Measurements from ENCODE around the gene RABEPK. TPM values are rescaled to one million over a fixed set of nuclear protein-coding genes. Genes with fewer than 3 reads are reported as not detected.

RABEPK gene
- total and polyA plus RNA-seq, 2 experiments from 2014 or later, result 25.0 to 38.9 TPM

DNA sequence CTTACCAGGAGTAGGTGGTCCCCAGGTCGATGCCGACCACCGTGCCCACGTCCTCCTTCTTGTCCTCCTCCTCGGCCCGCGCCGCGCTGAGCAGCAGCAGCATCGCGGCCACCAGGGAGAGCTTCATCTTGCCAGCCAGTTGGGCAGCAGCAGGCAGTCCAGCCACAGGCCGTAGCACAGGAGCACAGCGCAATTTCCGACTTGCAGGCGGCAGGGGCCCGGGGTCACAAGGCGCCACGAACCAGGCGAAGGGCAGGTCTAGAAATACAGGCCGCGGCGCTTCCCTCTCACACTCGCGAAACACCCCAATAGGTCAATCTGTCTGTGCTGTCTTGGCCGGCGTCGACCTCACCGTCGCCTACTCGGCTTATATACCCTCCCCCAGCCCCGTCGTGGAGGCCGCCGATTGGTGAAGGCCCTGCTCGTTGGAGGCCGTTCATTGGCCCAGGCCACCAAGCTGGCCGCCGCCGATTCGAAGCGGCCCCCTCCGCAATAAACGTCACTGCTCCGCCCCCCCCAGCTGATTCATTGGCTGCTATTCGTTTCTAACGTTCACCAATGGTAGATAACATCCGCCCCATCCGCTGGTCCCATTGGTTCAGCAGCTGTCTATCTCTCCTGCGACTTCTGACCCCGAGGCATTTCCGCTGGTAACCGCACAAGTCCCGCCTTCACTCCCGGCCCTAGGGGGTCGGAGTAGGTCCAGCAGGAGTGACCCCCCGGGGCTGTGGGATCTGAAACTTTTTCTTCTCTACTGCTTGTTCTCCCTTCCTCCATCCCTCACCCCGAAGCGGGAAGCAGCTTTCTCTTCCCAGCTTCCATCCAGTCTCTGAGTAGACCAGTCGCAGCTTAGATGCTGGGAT is 40.9 kb downstream of the RABEPK start, which contains the start of gene HSPA5:
TSS of gene HSPA5 (minus strand) at position 344 of the 863 bp plus-strand sequence. CDS start at position 127, 217 bp downstream.
- peaks cover 59% of the 10 kb centered on the region for H3K79me2 ChIP-seq (ENCODE audit: insufficient read depth)
- TF ChIP-seq EZH2 (IDR thresholded peaks at IDR 0.05; ENCODE audit: insufficient read depth, poor library complexity, severe bottlenecking) (no peak), EZH2phosphoT487 (IDR thresholded peaks at IDR 0.05; ENCODE audit: insufficient read depth, low read depth) (no peak)
- H3K4me1 ChIP-seq (ENCODE audit: insufficient read depth), result peaks cover 52% of the 10 kb centered on the region
- H3K27me3 ChIP-seq (replicated peaks; ENCODE audit: insufficient read depth), result no peaks in the 10 kb centered on the region
- H3K9me3 ChIP-seq (ENCODE audit: low read depth), result no peaks in the 10 kb centered on the region
- H3K27ac ChIP-seq, result peak within 1 kb of the TSS; percentile 97
- H4K20me1 ChIP-seq (ENCODE audit: insufficient read depth), result peaks cover 30% of the 10 kb centered on the region; the same call in 1 of the 2 replicates
- peaks cover 41% of the 10 kb centered on the region for H3K36me3 ChIP-seq (ENCODE audit: low read depth)
- peak; percentile 99 for DNase-seq
- WGBS, 2 experiments (ENCODE audit: low coverage in 1 of 2, low lambda C conversion rate in 2 of 2, missing lambda C conversion rate in 2 of 2), result 0 to 1% methylated on average over 55 to 56 of the region's 59 CpGs
- peak within 1 kb of the TSS; percentile 92 for H3K4me2 ChIP-seq (ENCODE audit: unreplicated experiment)
- H3K4me3 ChIP-seq, result peak within 1 kb of the TSS; percentile 93
- H3F3A ChIP-seq (ENCODE audit: insufficient read depth), result peaks cover 64% of the 10 kb centered on the region
- H3K9ac ChIP-seq, result peak within 1 kb of the TSS; percentile 99
- H2AFZ ChIP-seq, result peak within 1 kb of the TSS; percentile 76
- in situ Hi-C loops (cut with MboI), result no loop called here
- no peaks in the 10 kb centered on the region for H3K9me2 ChIP-seq (ENCODE audit: insufficient read depth)

DNA sequence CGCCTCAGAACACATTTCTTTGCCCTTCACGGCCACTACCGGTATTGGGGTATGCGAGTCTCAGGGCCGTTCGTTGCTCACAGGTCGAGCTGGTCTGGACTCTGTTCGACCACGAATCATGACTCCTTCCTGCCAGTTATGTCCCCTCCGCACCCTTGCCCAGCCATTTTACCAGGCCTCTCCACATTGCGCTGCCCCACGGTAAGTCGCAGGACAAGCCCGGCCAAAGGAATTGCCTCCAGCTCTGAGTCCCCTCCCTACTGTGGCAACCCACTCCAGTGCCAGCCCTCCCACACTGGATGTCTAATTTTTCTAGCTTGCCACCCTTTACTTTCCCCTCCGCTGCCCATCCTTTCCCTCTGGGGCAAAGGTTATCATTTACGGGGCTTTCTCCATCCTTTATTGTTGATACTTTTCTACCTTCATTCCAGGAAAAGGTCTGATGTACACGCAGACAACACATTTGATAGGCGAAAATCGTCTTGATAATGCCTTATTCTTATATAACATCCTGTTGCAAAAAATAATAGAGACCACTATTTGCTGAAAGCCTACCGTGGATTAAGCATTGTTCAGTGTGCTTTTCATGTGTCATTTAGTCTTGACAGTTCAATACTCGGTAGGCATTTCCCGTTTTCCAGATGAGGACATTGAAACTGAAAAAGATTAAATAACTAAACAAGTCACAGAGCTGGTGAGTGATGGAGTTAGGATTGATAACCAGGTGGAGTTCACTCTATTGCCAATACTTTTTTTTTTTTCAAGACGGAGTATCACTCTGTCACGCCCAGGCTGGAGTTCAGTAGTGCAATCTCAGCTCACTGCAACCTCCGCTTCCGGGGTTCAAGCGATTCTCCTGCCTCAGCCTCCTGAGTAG is 41.8 kb downstream of the RABEPK start:
- WGBS, 2 experiments (ENCODE audit: low coverage in 1 of 2, low lambda C conversion rate in 2 of 2, missing lambda C conversion rate in 2 of 2), result 18% methylated on average over 27 of the region's 27 CpGs
- peaks cover 50% of the 10 kb centered on the region for H3K79me2 ChIP-seq (ENCODE audit: insufficient read depth)
- peak overlapping the region; percentile 81 for H3K4me3 ChIP-seq
- H3K27ac ChIP-seq, result peak overlapping the region; percentile 91
- H3K27me3 ChIP-seq (replicated peaks; ENCODE audit: insufficient read depth), result no peaks in the 10 kb centered on the region
- H4K20me1 ChIP-seq (ENCODE audit: insufficient read depth), result peaks cover 27% of the 10 kb centered on the region; the same call in 1 of the 2 replicates
- peak overlapping the region; percentile 90 for H3K4me2 ChIP-seq (ENCODE audit: unreplicated experiment)
- H3K4me1 ChIP-seq (ENCODE audit: insufficient read depth), result peaks cover 44% of the 10 kb centered on the region
- no peak for TF ChIP-seq EZH2 (IDR thresholded peaks at IDR 0.05; ENCODE audit: insufficient read depth, poor library complexity, severe bottlenecking)
- no peak for TF ChIP-seq EZH2phosphoT487 (IDR thresholded peaks at IDR 0.05; ENCODE audit: insufficient read depth, low read depth)
- H3F3A ChIP-seq (ENCODE audit: insufficient read depth), result peaks cover 55% of the 10 kb centered on the region
- in situ Hi-C loops (cut with MboI), result no loop called here
- peak overlapping the region; percentile 94 for H3K9ac ChIP-seq
- H2AFZ ChIP-seq, result peak overlapping the region; percentile 76
- peak; percentile 70 for DNase-seq
- no peaks in the 10 kb centered on the region for H3K9me2 ChIP-seq (ENCODE audit: insufficient read depth)
- H3K36me3 ChIP-seq (ENCODE audit: low read depth), result peaks cover 33% of the 10 kb centered on the region
- H3K9me3 ChIP-seq (ENCODE audit: low read depth), result no peaks in the 10 kb centered on the region

DNA sequence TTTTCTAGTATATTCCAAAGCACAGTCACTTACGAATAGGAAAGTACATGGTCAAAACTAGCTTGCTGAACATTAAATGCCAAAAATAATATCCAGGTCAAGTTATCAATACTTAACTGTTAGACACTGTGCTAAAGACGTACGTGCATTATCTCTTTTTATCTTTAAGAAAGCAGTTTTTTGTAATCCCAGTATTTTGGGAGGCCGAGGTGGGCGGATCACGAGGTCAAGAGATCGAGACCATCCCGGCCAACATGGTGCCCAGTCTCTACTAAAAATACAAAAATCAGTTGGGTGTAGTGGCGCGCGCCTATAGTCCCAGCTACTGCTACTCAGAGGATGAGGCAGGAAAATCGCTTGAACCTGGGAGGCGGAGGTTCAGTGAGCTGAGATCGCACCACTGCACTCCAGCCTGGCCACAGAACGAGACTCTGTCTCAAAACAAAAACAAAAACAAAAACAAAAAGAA is 43.5 kb downstream of the RABEPK start:
- Histone ChIP-seq H3K9me2 (ENCODE audit: insufficient read depth) (no peaks in the 10 kb centered on the region), H3K9me3 (ENCODE audit: low read depth) (no peaks in the 10 kb centered on the region), H3K4me1 (ENCODE audit: insufficient read depth) (peaks cover 26% of the 10 kb centered on the region), H3F3A (ENCODE audit: insufficient read depth) (peaks cover 40% of the 10 kb centered on the region), H3K27ac (peak overlapping the region; percentile 91), H3K4me2 (ENCODE audit: unreplicated experiment) (peak overlapping the region; percentile 70), H2AFZ (peak overlapping the region; percentile 21; the same call in 1 of the 2 replicates), H3K79me2 (ENCODE audit: insufficient read depth) (peaks cover 33% of the 10 kb centered on the region), H4K20me1 (ENCODE audit: insufficient read depth) (peaks cover 14% of the 10 kb centered on the region; the same call in 1 of the 2 replicates), H3K9ac (peak overlapping the region; percentile 59), H3K4me3 (peak overlapping the region; percentile 30; the same call in 1 of the 2 replicates), H3K36me3 (ENCODE audit: low read depth) (peaks cover 15% of the 10 kb centered on the region), H3K27me3 (replicated peaks; ENCODE audit: insufficient read depth) (no peaks in the 10 kb centered on the region)
- in situ Hi-C loops (cut with MboI), result no loop called here
- no peak for DNase-seq
- WGBS, 2 experiments (ENCODE audit: low coverage in 1 of 2, low lambda C conversion rate in 2 of 2, missing lambda C conversion rate in 2 of 2), result 88 to 90% methylated on average over 15 of the region's 15 CpGs
- TF ChIP-seq EZH2phosphoT487 (IDR thresholded peaks at IDR 0.05; ENCODE audit: insufficient read depth, low read depth), result no peak
- TF ChIP-seq EZH2 (IDR thresholded peaks at IDR 0.05; ENCODE audit: insufficient read depth, poor library complexity, severe bottlenecking), result no peak

DNA sequence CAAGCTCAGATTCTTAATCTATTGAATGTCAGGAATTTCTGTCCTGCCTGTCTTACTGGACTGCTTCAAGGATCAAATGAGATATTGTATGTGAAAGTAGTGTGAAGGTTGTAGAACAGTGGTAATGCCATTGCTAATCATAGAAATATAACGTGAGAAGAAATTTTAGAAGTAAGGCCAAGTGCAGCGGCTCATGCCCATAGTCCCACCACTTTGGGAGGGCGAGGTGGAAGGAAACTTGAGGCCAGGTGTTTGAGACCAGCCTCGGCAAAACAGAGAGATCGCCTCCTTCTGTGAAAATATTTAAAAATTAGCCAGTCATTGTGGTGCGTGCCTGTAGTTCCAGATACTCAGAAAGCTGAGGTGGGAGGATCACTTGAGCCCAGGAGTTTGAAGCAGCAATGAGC is 45.9 kb downstream of the RABEPK start:
- TF ChIP-seq EZH2phosphoT487 (IDR thresholded peaks at IDR 0.05; ENCODE audit: insufficient read depth, low read depth), result no peak
- no peak for TF ChIP-seq EZH2 (IDR thresholded peaks at IDR 0.05; ENCODE audit: insufficient read depth, poor library complexity, severe bottlenecking)
- Histone ChIP-seq H3K9me3 (ENCODE audit: low read depth) (no peaks in the 10 kb centered on the region), H3K27me3 (replicated peaks; ENCODE audit: insufficient read depth) (no peaks in the 10 kb centered on the region), H3F3A (ENCODE audit: insufficient read depth) (peaks cover 23% of the 10 kb centered on the region), H2AFZ (no peak overlapping the region), H3K79me2 (ENCODE audit: insufficient read depth) (peaks cover 10% of the 10 kb centered on the region), H3K9me2 (ENCODE audit: insufficient read depth) (no peaks in the 10 kb centered on the region), H3K9ac (no peak overlapping the region), H4K20me1 (ENCODE audit: insufficient read depth) (no peaks in the 10 kb centered on the region), H3K36me3 (ENCODE audit: low read depth) (no peaks in the 10 kb centered on the region), H3K4me2 (ENCODE audit: unreplicated experiment) (no peak overlapping the region), H3K27ac (no peak overlapping the region), H3K4me3 (no peak overlapping the region), H3K4me1 (ENCODE audit: insufficient read depth) (peaks cover 20% of the 10 kb centered on the region)
- WGBS, 2 experiments (ENCODE audit: low coverage in 1 of 2, low lambda C conversion rate in 2 of 2, missing lambda C conversion rate in 2 of 2), result 89 to 91% methylated on average over 6 of the region's 6 CpGs
- in situ Hi-C loops (cut with MboI), result no loop called here
- no peak for DNase-seq
